IPS-11a (cell line): ENCODE data around the gene NFIA.

Source experiments
- H3K4me3 ChIP-seq: one replicate; pipeline ENCODE4 v1.5.1; 2013; ENCODE audit warnings: low read depth, low read length, control low read depth

The NFIA gene

GRCh38 chr1:61151565-61151964 lies 69.2 kb downstream of the NFIA start:
- H3K4me3 ChIP-seq = no peak overlapping the region

GRCh38 chr1:61152066-61152465 lies 69.7 kb downstream of the NFIA start:
- H3K4me3 ChIP-seq = no peak overlapping the region

GRCh38 chr1:61152469-61153105 lies 70.2 kb downstream of the NFIA start:
- H3K4me3 ChIP-seq = no peak overlapping the region

GRCh38 chr1:61156576-61157467 lies 74.5 kb downstream of the NFIA start:
- H3K4me3 ChIP-seq = no peak overlapping the region

- H3K4me3 ChIP-seq = no peak overlapping the region
Measured at GRCh38 chr1:61157468-61157987, 75.2 kb downstream of the NFIA start.

GRCh38 chr1:61158591-61158990 lies 76.2 kb downstream of the NFIA start:
- no peak overlapping the region for H3K4me3 ChIP-seq

GRCh38 chr1:61160526-61160925 lies 78.2 kb downstream of the NFIA start:
- H3K4me3 ChIP-seq = no peak overlapping the region

GRCh38 chr1:61162520-61163258 lies 80.3 kb downstream of the NFIA start:
- no peak overlapping the region for H3K4me3 ChIP-seq

- H3K4me3 ChIP-seq = no peak overlapping the region
Measured at GRCh38 chr1:61163355-61163754, 81.0 kb downstream of the NFIA start.

GRCh38 chr1:61165402-61165801 lies 83.0 kb downstream of the NFIA start:
- H3K4me3 ChIP-seq = no peak overlapping the region

- H3K4me3 ChIP-seq = no peak overlapping the region
Measured at GRCh38 chr1:61167309-61167708, 84.9 kb downstream of the NFIA start.

GRCh38 chr1:61169045-61169444 lies 86.7 kb downstream of the NFIA start:
- no peak overlapping the region for H3K4me3 ChIP-seq

GRCh38 chr1:61169634-61170033 lies 87.3 kb downstream of the NFIA start:
- no peak overlapping the region for H3K4me3 ChIP-seq

GRCh38 chr1:61170328-61171238 lies 88.2 kb downstream of the NFIA start:
- no peak overlapping the region for H3K4me3 ChIP-seq

GRCh38 chr1:61171346-61171745 lies 89.0 kb downstream of the NFIA start:
- no peak overlapping the region for H3K4me3 ChIP-seq

GRCh38 chr1:61171974-61172373 lies 89.6 kb downstream of the NFIA start:
- no peak overlapping the region for H3K4me3 ChIP-seq

- H3K4me3 ChIP-seq = no peak overlapping the region
Measured at GRCh38 chr1:61173118-61173517, 90.8 kb downstream of the NFIA start.

GRCh38 chr1:61174060-61174795 lies 91.9 kb downstream of the NFIA start:
- H3K4me3 ChIP-seq = no peak overlapping the region

- H3K4me3 ChIP-seq = no peak overlapping the region
Measured at GRCh38 chr1:61175976-61176375, 93.6 kb downstream of the NFIA start.
